MG63 (cell line): ENCODE measurements around the gene ABCA12. TPM values are rescaled to one million over a fixed set of nuclear protein-coding genes. Genes with fewer than 3 reads are reported as not detected.

Experiments used
- DNase-seq: peaks from one replicate; pipeline ENCODE4 v3.0.0-alpha.2; 2020
- H3K27me3 ChIP-seq: fragments of 250-450 bp; sonication (Bioruptor Pico); 2 replicates; pipeline ENCODE4 v1.5.1; 2020; ENCODE audit warnings: mild to moderate bottlenecking, moderate library complexity
- H3K36me3 ChIP-seq: fragments of 250-450 bp; sonication (Bioruptor Pico); 2 replicates; pipeline ENCODE4 v1.5.1; 2020; ENCODE audit warnings: mild to moderate bottlenecking, moderate library complexity
- H3K4me3 ChIP-seq: fragments of 250-450 bp; sonication (Bioruptor Pico); 2 replicates; pipeline ENCODE4 v1.5.1; 2020; ENCODE audit warnings: mild to moderate bottlenecking, moderate library complexity
- H3K9me3 ChIP-seq: fragments of 250-450 bp; sonication (Bioruptor Pico); 2 replicates; pipeline ENCODE4 v1.5.1; 2020; ENCODE audit warnings: mild to moderate bottlenecking, moderate library complexity
- total RNA-seq: library from RNA; depleted of rRNA; stranded (reverse); fragments of >200 nt; shearing (Covaris generic); gene quantifications from 2 replicates; pipeline ENCODE4 v1.2.3, GENCODE V29; 2014; ENCODE audit warnings: low replicate concordance; rRNA removed

ABCA12 gene
- total RNA-seq, 1 experiment from 2014 or later: not detected

DNA sequence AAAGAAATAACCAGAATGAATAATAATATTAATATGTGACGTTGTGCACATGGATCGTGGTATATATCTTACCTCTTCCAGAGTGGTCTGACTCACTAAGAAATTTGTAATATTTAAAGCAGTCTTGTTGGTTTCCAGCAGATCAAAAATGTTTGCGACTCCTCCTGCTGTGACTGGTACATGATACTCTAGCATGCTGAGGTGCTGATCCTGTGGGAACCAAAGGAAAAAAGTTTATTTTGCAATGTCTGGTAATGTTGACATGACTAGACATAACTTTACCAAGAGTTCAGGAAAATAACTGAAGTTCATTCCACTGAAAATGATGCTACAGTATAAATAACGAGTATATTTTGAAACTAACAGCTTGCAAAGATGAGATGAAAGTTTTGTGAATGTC lies 204.4 kb downstream of the ABCA12 start:
- DNase-seq: no peak
- no peaks in the 10 kb centered on the region for H3K36me3 ChIP-seq

DNA sequence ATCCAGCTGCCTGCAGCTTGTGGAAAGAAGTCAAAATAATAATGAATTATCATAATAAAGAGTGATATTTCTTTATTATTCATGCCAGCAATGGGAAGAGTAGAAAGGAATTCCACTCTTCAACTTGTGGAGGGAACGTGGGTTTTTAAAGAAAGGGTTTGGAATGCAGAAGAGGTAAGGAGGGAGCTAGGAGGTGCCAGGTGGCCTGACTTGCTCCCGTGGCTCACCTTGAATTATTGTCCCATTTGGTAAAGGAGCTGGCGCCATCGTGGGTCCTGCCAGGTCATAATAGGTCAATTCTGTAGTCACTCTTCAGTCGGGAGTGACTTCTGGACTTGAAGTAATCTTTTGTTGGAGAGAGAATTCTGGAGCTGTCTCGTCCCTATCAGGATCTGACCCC lies 233.8 kb downstream of the ABCA12 start:
- Histone ChIP-seq H3K4me3 (no peak overlapping the region), H3K27me3 (no peaks in the 10 kb centered on the region), H3K9me3 (no peaks in the 10 kb centered on the region), H3K36me3 (no peaks in the 10 kb centered on the region)
- no peak for DNase-seq

More for the DNA sequence above, 204.4 kb downstream of the ABCA12 start:
- Histone ChIP-seq H3K27me3 (no peaks in the 10 kb centered on the region), H3K4me3 (no peak overlapping the region), H3K9me3 (no peaks in the 10 kb centered on the region)

DNA sequence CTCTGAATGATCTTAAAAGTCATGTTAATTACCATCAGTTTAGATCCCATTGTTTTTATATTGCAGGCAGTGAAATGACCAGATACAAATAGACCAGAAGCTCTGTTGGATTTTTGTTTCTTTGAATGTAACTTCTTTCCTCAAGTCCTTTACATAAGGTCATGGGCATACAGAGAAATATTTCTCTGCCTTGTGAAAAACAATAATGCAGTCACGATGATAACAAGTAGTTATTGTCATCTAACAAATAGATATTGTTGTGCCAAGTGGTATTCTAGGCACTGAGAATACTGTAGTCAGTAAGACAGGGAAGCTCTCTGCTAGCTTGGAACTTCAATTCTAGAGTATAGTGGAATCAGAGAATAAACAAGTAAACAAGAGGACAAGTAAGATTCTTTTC lies 234.2 kb downstream of the ABCA12 start:
- Histone ChIP-seq H3K27me3 (no peaks in the 10 kb centered on the region), H3K36me3 (no peaks in the 10 kb centered on the region)
- no peak for DNase-seq

DNA sequence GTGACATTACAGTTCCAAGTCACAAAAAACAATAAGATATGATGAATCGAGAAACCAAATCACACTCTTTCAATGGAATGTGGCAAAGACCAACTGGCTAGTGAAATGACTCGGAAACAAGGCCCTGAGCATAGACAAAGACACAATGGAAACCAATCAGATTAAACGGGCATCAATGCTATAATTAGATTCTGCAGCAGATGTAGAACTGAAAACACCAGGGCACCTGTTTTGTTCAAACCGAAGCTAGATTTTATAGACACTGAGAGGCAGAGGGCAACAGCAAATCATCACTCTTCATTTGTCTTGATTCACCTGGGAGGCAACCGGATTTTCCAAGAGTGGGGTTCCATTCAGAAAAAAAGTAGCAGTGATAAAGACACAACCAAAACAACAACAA lies 236.1 kb downstream of the ABCA12 start:
- DNase-seq: no peak
- H3K9me3 ChIP-seq: no peaks in the 10 kb centered on the region
- no peaks in the 10 kb centered on the region for H3K27me3 ChIP-seq

More for the DNA sequence above, 234.2 kb downstream of the ABCA12 start:
- Histone ChIP-seq H3K4me3 (no peak overlapping the region), H3K9me3 (no peaks in the 10 kb centered on the region)

DNA sequence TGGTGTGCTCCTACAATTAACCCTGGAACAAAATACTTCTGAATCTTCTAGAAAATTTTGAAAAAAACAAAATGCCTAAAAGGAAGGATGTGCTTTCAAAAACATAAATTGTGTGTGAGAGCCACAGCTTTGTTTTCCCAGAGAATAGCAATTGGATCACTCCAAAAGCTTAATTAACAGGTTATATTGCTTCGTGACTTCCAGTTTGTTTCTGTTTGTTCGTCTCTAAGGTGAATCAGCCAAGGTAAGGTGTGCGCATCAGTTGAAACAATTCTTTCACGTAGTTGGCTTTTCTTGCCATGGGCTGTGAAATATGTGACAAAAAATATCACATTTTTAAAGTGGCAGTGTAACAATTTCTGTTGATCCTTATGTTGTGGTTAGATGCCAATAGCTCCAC lies 238.7 kb downstream of the ABCA12 start:
- no peaks in the 10 kb centered on the region for H3K36me3 ChIP-seq
- H3K27me3 ChIP-seq: no peaks in the 10 kb centered on the region
- no peaks in the 10 kb centered on the region for H3K9me3 ChIP-seq
- no peak overlapping the region for H3K4me3 ChIP-seq
- DNase-seq: no peak

More for the DNA sequence above, 236.1 kb downstream of the ABCA12 start:
- Histone ChIP-seq H3K4me3 (no peak overlapping the region), H3K36me3 (no peaks in the 10 kb centered on the region)

DNA sequence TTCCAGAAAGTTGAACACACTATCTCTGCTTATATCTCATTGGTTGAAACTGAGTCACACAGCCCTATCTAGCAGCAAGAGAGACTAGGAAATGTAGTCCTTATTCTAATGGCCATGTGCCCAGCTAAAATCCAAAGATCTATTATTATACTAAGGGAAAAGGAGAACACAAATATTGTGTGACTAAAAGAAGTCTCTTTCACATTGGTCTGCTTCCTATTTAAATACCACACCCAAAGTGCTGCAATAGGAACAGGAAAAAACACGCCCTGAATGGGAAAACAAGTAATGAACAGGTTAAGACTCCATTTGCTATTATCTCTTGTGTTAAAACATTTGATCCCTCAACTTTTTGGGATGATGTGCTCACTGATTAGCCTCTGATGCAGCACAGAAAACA lies 242.2 kb downstream of the ABCA12 start:
- no peaks in the 10 kb centered on the region for H3K36me3 ChIP-seq
- H3K27me3 ChIP-seq: no peaks in the 10 kb centered on the region
- H3K9me3 ChIP-seq: no peaks in the 10 kb centered on the region
- H3K4me3 ChIP-seq: no peak overlapping the region
- no peak for DNase-seq

DNA sequence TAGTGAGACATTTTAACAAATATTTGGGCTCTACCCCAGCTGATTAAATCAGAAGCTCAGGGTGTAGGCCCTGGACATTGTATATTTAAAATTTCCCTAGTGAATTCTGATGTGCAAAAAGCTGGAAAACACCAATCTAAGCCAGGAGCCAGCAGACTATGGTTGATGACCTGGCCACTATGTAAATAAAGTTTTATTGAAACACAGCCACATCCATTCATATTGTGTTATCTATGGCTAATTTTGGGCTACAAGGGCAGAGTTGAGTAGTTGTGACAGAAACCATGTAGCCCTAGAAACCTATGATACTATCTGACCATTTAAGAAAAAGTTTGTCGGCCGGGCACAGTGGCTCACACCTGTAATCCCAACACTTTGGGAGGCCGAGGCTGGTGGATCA lies 243.0 kb downstream of the ABCA12 start:
- Histone ChIP-seq H3K9me3 (no peaks in the 10 kb centered on the region), H3K36me3 (no peaks in the 10 kb centered on the region), H3K4me3 (no peak overlapping the region), H3K27me3 (no peaks in the 10 kb centered on the region)
- DNase-seq: no peak

DNA sequence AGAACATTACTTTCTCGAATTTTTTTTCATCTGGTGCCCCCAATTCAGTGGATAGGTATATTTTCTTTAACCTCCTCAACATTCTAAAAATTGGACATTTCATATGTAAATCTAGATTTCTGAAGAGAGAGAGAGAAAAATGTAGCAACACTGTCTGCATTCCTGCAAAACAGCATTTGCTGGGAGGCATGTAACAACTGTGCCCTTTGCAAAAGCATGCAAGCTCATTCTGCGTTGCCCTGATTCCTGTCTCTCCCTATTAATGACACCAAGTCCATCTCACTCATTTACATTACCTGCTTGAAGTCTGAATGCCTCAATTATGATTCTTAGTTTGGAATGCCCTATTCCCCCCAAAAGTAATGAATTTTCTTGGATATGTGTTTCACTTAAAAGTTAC lies 249.1 kb downstream of the ABCA12 start:
- no peak for DNase-seq
- no peaks in the 10 kb centered on the region for H3K27me3 ChIP-seq
- H3K36me3 ChIP-seq: no peaks in the 10 kb centered on the region
- H3K9me3 ChIP-seq: no peaks in the 10 kb centered on the region
- H3K4me3 ChIP-seq: no peak overlapping the region

DNA sequence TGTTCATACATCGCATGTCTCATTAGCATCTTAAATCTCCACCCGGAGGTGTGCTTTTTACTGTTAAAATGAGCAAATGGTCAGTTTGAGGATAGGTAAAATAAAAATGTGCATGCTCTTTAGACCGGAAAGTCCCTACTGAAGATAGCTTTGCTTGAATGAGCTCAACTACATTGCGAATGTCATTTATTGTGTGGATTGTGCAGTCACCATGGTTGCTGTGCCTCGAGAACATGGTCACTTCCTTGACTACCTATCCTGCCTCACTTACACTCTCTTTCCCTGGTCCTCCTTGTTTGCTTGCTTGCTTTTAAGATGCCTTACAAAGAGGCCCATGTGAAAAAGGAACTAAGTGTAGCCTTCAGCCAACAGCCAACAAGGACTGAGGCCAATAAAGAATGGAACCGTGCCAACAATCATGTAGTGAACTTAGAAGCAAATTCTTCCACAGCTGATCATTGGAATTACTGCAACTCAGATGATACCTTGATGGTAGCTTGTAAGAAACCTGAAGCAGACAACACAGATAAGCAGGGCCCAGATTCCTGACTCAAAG lies 256.7 kb downstream of the ABCA12 start:
- Histone ChIP-seq H3K9me3 (no peaks in the 10 kb centered on the region), H3K4me3 (no peak overlapping the region), H3K27me3 (no peaks in the 10 kb centered on the region), H3K36me3 (no peaks in the 10 kb centered on the region)
- DNase-seq: peak; percentile 12

Other genes starting within 250 kb of the ABCA12 start
- 43.9 and 81.8 TPM in 2 replicates for gene ATIC, start 173.4 kb upstream of the ABCA12 start, total RNA-seq